Pons (tissue), 1 donor: ENCODE measurements around the gene ESPN.
"Not testable (repeated sequence)": the region's sequence is repeated elsewhere in the genome, so short reads cannot be mapped to it uniquely, and the experiment has no call there.

Source experiments
- DNase-seq: peaks from one replicate; pipeline ENCODE4 v3.0.0-alpha.2; 2016; ENCODE audit warnings: low spot score

The ESPN gene

DNA sequence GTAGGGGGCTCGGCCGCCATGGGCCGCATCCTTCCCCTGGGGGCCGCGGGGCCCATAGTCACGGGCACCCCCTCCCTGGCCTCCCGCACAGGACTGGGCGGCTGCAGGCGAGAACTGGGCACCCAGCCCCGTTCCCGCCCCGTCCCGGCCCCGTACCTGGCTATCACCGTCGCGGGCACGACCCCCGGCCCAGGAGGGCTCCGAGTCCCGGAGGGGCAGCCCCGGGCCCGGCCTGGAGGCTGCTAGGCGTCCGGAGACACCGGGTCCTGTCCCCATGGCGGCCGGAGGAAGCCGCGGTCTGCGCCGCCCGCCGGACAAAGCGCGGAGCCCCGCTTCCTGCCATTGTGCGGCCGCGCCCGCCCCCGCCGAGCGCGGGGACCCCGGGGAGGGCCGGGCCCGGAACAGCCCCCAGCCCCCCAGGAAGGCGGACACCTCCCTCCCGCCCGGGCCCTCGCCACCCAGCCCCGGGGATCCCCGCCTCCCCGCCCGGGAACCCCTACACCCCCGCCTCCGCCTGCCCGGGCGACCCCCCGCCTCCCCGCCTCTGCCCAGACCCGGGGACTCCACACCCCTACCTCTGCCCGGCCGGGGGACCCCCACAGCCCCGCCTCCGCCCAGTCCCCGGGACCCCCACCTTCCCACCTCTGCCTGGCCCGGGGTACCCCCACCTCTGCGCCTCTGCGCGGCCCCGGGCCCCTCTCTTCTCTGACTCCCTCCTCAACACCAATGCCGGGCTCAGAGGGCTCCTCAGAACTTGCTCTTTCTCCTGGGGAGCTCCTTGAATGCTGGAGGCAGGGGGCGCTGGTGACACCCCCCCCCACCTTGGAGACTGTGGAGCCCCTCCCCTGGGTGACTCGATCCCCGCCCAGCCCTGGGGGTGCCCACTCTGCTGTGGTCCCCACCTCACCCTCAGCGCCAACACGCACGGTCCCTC, 60.9 kb downstream of the ESPN start:
- no peak for DNase-seq

DNA sequence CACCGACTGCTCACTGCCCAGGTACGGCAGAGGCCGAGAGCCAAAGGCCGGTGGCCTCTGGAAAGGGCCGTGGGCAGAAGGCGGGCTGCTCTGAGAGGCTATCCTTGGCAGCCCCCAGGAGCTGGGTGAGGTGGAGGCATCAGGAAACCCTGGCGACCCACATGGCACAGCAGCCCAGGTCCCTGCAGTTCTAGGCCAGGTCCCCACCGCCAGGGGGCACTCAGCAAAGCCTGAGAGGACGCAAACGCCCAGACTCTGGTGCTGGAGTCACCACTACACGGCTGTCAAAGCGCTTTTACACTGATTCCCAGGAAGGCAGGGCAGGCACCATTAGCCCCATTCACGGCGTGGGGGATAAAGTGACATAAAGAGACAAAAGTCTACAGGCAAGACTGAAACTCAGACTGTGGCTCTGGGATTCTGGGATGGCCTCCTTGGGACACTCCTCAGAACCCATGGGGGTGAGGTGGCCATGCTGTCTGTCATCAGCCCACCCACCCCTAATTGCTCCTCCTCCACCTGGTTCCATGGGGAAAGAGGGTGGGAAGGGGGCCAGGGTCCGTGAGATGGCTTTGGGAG, 61.9 kb downstream of the ESPN start:
- peak; percentile 64 for DNase-seq

DNA sequence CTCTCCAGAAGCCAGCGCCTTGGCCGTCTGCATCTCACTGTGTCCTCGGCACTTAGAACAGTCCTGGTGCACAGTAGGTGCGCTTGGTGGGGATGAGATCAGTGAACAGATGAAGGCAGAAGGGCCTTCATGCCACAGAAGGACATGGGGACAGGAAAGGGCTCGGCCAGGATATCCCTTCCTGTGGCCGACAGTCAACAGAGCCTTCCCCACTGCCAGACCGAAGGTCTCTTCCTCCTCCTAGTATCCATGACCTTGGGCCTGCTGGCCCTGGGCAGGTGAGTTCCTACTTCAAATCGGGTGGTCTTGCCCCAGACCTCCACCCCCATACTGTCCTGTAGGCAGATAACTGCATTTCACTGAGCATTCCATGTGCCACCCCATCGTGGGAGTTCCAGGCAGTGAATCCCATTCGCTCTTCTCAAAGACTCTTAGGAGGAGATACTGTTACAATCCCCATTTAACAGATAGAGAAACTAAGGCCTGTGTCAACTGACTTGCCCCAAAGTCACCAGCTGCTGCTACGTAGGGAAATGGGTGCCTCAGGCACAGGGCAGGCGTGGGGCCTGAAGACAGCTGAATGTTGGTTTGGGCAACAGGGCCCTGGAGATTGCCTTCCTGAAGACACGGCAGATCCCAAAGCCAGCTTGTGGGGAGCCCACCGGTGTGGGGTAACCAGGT, 63.4 kb downstream of the ESPN start:
- no peak for DNase-seq

DNA sequence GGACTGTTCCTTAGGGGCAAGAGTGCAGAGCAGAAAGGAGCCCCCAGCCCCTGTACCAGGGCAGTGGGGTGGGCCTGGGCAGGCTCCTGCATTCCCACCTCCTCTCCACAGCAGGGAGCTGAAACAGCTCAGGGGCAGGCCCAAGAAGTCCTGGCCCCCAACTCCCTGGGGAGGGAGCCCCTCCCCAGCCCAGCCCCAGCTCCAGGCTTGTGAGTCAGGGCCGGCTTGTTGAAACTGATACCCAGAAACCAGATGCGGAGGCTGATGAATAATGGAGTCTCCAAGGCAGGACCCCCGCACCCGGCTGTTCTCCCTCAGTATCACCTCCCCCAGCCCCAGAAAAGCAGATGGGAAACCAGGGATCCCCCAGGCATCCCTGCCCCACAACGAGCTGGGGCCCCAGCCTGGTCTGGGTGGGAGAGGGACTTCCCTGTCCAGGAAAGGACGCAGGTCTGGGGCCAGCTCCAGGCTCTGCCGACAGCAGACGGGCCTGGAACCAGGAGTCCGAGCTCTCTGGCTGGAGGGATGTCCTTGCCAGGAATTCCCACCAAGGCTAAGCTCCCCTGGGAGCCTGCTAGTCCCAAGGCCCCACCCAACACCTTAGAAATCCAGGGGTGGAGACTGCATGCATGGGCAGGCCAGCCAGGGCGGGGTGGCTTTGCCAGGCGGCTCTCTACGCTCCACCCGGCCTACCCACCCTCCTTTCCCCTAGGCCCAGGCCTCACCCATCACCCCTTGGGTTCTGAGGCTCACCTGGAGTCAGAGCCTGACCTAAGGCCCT, 64.2 kb downstream of the ESPN start:
- DNase-seq: no peak

DNA sequence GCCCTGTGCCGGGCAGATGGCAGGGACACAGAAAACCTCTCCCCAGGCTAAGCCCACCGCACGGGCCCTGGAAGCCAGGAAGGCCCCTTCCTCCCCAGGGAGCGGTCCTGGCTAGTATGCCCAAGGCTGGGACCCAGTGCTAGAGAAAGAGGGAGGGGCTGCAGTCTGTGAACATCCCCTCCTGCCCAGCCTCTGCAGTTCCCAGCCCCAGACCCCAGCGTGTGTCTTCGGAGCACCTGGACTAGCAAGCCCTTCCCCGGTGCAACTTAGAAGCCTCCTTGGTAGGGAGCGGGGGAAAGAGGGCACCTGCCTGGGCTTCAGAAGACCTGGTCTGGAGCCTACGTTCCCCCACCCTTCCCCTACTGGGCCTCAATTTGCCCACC, 64.8 kb downstream of the ESPN start:
- DNase-seq: no peak

DNA sequence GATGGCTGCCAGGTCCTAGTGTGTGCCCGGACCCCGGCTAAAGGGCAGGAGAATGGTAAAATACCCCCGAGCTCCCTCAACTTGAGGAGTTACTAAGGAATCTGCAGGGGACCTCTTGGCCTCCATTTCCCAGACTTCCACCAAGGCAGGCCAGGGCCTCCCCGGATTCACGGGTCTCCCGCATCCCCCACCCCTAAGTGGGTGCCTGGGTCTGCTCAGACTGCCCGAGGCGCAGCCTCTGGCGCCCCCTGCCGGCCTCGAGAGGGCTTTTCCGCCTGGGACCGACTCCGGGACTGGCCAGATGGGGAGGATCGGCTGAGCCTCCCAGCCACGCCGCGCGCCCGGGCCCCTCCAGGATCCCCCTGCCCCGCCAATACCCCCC, 65.2 kb downstream of the ESPN start:
- no peak for DNase-seq

DNA sequence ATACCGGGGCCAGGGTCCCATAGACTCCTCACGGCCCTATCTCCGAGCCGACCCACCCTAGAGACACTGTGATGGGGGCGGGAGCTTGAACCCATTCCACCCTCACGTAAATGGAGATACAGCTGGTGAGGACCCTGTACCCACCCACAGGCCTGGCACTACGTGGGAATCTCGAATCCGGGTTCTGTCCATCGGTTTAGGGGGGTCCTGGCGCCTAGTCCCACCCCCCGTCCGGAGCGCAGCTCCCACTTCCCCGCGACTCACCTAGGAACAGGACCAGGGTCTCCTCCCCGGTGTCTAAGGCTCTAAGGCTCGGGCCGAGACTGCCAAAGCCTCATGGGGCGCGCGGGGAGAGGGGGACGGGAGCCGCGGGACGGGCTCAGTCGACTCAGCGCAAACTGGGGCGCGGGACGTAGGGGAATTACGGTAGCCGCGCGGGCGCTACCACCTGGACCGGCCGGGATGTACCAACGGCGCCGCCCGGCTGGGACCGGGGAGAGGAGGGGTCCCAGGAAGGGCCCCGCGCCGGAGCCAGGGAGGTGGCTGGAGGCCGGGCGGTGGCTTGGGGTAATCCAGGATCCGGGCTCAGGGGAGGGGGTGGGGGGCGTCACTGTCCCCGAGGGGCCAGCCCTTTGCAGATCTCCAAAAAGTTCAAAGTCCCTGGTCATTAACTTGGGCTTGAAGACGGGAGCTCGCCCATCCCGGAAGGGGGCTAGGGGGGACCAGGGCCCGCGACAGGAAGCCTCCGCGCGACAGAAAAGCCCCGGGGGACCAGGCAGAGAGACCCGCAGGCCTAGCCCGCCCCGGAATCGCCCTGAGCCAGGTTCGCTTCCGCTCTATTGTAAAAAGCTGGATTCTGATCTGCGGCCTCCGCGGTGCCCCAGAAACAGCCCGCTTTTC, 65.9 kb downstream of the ESPN start:
- no peak for DNase-seq

DNA sequence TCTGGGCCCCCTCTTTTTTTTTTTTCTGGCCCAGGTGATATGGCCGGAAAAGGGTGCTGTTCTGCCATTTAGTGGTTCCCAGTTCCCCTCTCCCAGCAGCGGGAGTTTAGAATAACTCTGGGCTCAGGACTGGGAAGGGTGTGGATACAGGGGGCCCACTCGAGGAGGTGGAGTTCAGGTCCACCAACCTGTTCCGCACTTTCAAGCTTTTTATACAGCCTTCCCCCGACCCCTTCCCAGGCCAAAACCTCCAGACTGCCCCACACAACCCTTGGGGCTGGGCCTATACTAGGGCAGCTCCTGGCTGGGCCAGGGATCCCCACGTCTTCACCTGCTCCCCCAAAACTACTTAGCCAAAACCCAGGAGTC, 66.5 kb downstream of the ESPN start:
- no peak for DNase-seq

DNA sequence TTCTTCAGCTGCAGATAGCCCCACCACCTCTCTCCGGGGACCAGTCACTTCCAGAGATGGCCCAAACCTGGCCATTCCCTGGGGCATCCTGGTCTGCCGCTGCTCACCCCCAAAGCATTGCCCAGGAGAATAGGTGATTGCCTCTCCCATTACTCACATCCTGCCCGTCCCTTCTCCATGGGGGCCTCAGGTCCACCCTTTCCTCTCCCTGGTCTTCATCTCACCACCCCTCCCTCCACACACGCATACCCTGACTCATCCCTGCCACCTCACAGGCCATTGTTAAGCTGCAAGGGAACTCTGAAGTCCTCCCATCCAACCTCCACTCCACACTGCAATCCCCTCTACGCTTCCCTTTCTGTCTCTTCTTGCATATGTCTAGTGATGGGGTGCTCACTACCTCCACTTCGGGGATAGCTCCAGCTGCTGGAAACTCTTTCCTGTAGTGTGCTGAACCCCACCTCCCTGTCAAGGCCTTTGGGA, 66.9 kb downstream of the ESPN start, which contains the start of gene PLEKHG5:
Gene PLEKHG5, minus strand, starts transcription at position 188 of the 483 bp plus-strand sequence. CDS start 14,096 bp downstream, outside the sequence.
- no peak for DNase-seq

DNA sequence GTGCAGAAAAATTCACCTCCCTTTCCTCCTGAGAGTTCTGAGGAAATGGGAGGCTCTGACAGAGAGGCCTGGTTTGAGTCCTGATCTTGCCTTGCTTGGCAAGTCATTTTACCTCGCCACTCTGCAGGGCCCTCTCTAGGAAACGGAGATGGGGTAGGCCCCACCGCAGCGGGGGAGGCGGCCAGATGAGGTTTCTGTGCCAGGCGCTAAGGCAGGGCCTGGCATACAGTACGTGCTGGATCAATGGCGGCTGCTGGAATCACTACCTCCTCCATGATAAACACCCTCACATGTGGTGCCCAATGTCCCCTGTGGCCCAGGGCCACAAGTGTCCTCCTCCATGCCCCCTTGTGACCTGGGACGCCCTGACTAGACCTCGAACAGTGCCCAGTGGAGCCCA, 67.4 kb downstream of the ESPN start:
- DNase-seq: no peak

DNA sequence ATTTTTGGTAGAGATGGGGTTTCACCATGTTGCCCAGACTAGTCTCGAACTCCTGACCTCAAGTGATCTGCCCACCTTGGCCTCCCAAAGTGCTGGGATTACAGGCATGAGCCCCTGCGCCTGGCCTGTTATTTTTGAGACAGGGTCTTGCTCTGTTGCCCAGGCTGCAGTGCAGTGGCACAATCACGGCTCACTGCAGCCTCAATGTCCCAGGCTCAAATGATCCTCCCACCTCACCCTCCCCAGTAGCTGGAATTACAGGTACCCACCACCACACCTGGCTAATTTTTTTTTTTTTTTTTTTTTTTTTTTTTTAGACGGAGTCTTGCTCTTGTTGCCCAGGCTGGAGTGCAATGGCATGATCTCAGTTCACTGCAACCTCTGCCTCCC, 69.3 kb downstream of the ESPN start:
- DNase-seq: not testable (repeated sequence)

DNA sequence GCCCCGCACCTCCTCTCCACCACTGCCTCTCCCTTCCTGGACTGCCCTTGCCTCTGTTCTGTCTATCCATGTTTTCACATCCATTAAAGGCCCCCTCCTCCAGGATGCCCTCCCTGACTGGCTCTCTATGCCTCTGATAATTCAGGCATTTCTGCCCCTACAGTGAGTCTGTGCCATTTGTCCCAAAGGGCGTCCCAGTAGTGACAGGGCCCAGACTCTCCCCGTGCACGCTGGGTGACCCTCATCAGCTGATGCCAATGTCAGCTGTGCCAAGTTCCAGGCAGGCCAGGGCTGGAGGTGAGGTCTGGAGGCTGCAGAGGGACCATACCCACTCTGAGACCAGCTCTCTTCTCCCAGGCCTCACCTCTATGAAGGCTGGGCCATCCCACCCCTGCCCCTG, 70.1 kb downstream of the ESPN start:
- no peak for DNase-seq

DNA sequence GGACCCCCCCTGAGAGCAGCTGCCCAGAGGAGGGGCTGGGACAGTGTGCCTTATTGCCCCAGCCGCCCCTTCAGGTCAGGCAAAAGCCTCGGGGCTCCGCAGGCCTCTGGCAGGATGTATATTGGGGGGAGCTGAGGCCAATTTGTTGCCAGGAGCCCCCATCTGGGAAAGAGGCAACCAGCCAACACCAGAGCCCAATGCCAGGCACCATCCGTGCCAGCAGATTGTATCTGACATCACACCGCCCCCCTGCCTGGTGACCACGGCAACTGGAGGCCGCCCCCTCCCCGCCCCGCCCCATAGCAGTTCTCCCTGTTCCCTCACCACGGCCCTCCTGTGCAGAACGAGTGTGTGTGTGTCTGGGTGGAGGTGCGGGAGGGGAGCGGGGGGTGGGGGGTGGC, 70.5 kb downstream of the ESPN start:
- DNase-seq: no peak

DNA sequence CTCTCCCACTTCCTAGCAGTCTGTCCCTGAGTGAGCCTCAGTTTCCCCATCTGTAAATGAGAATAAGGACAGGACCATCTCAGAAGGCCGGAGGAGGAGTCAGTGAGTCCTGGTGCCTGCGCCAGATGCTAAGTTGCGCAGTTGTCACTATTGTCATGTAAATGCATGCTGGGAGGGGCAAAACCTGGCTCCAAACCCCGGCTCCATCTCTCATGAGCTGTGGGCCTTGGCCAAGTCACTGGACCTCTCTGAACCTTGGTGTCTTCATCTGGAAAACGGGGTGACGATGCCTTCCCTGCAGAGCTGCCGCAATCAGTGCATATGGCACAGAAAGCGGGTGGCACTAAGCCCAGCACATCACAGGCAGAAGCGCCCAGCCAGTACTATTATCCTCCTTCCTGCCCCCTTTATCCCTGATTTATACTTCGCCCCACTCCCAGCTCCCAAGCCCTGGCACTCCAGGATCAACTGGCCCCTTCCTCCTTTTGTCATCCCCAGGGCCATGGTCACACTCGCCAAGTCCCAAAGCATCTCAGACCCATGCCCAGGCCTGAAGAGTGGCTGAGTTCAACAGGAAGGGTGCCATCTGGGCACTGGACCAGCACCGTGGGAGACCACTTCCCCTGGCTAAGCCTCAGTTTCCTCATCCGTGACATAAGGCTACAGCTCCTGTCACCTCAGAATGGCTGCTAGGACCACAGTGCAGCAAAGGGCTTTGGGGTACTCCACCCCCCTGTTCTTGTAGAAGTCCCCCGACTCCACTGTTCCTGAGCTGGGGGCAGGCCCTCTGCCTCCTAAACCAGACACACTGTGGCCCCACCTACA, 71.2 kb downstream of the ESPN start:
- no peak for DNase-seq

DNA sequence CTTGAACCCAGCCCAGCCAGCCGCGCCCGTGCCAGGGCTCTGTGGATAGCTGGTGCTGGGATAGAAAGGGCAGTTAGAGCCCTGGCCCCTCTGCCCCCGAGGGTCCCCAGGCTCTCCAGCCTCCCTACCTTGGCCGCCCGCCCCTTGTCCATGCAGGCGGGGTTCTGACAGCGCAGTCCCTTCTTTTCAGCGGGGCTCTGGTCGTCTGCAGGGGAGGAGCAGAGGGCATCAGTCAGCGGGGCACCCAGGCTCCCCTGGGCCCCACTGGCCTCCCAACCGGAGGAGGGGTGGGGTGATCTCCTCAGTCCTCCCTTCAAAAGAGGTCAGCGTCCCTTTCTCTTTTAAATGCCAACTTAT, 71.8 kb downstream of the ESPN start:
- no peak for DNase-seq

DNA sequence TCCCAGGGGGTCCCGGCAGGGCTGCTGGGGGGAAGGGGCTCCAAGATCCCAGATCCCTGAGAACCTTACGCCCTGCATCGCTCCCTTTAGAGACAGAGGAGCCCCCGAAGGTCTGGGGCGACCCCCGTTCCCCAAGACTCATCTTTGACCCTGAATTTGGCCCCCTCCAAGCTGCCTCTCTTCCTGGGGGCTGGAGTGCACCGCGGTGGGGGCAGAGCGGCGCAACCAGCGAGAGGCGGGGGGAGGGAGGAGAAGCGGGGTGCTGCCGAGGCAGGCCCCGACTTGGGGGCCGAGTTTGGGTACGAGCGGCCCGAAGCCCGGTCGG, 72.3 kb downstream of the ESPN start:
- DNase-seq: no peak

DNA sequence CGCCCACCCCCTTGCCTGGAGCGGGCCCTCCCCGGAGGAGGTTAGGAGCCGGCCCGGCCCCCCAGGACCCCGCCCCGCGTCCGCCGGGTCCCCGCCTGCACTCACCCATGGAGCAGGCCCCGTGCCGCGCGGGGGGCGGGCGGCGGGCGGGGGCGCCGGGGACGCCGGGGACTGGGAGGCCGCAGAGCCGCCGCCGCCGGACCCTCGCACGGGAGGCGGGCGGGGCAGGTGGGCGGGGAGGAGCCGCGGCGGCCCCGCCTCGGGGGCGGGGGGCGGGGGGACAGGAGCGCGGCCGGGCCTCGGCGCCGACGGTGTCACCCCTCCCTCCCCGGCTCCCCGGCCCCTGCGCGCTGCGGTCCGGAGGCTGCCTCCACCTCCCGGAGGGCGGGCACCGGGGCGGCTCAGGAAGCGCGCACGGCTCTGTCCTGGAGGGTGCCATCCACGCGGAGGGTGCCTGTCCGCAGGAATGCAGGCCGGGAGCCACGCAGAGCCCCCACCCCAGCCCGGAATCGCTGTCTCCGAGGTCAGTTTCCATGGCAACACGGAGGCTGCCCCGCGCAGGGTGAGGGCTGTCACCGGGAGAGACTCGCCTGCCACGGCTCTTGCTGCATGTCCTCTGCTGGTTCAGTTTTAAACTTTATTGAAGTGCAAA, 72.8 kb downstream of the ESPN start:
- no peak for DNase-seq

DNA sequence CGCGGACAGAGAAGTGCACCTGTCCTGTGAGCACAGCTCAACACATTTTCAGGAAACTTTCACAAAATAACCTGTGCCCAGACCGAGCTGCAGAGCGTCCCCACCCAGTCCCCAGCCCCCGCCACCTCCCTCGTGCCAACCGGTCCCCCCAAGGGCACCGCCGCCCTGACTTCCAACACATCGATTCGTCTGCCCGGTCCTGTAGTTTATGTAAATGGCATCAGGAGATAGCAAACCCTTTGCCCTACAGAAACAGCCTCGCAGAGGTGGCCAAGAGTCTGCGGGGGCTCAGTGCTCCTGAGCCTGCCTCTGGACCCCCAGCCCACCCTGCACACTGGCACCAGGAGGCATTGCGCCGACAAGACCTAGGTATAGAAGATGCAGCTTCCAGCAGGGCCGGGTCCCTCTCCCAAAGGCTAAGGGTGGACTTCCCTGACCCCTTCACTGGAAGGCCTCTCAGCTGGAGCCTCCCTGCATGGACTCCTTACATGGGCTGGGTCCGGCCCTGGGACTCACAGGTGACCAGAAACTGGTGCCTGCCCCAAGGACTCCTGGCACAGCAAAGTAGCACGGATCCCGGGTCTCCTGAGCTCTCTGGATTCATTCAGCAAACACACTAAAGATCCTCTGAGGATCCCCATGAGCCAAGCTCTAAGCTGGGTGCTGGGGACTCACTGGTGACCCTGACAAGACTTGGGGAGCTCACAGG, 73.4 kb downstream of the ESPN start:
- DNase-seq: no peak

DNA sequence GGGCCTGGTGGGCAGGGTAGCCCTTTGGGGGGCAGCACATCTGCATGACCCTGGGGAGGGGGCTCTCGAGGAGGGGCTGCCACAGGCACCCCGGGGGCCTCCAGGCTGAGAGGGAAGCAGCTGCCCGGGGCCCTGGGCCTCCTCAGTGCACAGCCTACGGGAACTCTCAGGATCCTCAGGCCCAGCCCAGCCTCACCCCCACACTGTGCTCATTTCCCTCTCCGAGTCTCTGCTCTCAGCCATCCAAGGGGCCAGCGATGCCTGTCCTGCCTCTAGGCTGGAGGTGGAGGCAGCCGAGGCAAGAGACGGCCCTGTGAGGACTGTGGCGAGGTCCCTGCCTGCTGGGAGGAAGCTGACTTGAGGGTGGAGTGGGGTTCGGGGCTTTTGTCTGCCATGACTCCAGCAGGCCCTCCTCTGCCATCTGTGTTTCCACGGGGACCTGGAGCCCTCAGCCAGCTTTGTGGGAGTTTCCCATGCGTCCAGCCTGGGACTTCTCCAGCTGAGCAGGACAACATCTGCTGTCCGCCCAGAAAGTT, 74.1 kb downstream of the ESPN start:
- no peak for DNase-seq
